Endothelial cell of umbilical vein (primary cell): ENCODE measurements around the gene HIGD1C. TPM values are rescaled to one million over a fixed set of nuclear protein-coding genes. Genes with fewer than 3 reads are reported as not detected.

ENCODE experiments used
- BruUV-seq: library from RNA; stranded (reverse); fragments of 400-500 nt; replicated peaks from 2 replicates; lab custom pipeline; 2021; lab: Mats Ljungman, UMichigan
- CTCF ChIA-PET: fragments of 300-600, 350-600 bp; sonication (Branson Sonifier 250); formaldehyde crosslinking; loops from one replicate; lab custom pipeline; 2021; ENCODE audit warnings: antibody characterized with exemption, inconsistent platforms; lab: Charles Lee
- POLR2A ChIA-PET: fragments of 300-600, 350-600 bp; sonication (Branson Sonifier 250); formaldehyde crosslinking; loops from one replicate; lab custom pipeline; 2021; ENCODE audit warnings: antibody characterized with exemption, inconsistent platforms; lab: Charles Lee
- DNase-seq: peaks from one replicate; pipeline ENCODE4 v3.0.0-alpha.2; 2011; ENCODE audit warnings: low read depth, low spot score
- FAIRE-seq: peaks from 2 replicates; lab custom pipeline; 2011; peaks lifted over from hg19 to GRCh38; lab: Jason Lieb, UNC
- H2AFZ ChIP-seq: 2 replicates; pipeline ENCODE4 v1.6.0; 2012; ENCODE audit warnings: low read depth, low read length, control low read depth, inconsistent platforms
- H3K27ac ChIP-seq: 2 replicates; pipeline ENCODE4 v1.5.1; 2011; ENCODE audit warnings: low read depth, mild to moderate bottlenecking, control low read depth, low read length, moderate library complexity; ENCODE audit not compliant: insufficient read depth
- H3K27me3 ChIP-seq, 2 experiments: 2 replicates each; pipeline versions ENCODE4 v1.6.0 to v1.6.1; 2011; ENCODE audit warnings: low read length in 2 of 2, mixed read lengths in 1 of 2; ENCODE audit not compliant: control insufficient read depth in 2 of 2, insufficient read depth in 2 of 2
- H3K36me3 ChIP-seq, 2 experiments: 2 replicates in 1 of 2; 3 replicates in 1 of 2; pipeline ENCODE4 v1.5.1; 2011; ENCODE audit warnings: low read length in 2 of 2, mild to moderate bottlenecking in 1 of 2, moderate library complexity in 1 of 2; ENCODE audit not compliant: control insufficient read depth in 2 of 2, insufficient read depth in 2 of 2; ENCODE audit errors: extremely low read depth in 1 of 2
- H3K4me1 ChIP-seq: 3 replicates; pipeline ENCODE4 v1.5.1; 2011; ENCODE audit warnings: mild to moderate bottlenecking, low read length; ENCODE audit not compliant: control insufficient read depth, insufficient read depth; ENCODE audit errors: extremely low read depth
- H3K4me2 ChIP-seq: 2 replicates; pipeline ENCODE4 v1.6.1; 2011; ENCODE audit warnings: low read length, control low read depth, mixed read lengths; ENCODE audit not compliant: insufficient read depth
- H3K4me3 ChIP-seq, 3 experiments: fragments of 200-600 bp in 1 of 3; sonication (generic), shearing (Covaris generic) in 1 of 3; replicated peaks in 1 of 3; 2 replicates each; pipeline ENCODE4 v1.5.1; 2011 to 2016; ENCODE audit warnings: control low read depth in 3 of 3, low read length in 3 of 3, mild to moderate bottlenecking in 2 of 3, inconsistent platforms in 1 of 3, low read depth in 1 of 3, moderate library complexity in 1 of 3; ENCODE audit not compliant: insufficient read depth in 1 of 3
- H3K79me2 ChIP-seq: 2 replicates; pipeline ENCODE4 v1.6.0; 2012; ENCODE audit warnings: low read length, inconsistent platforms; ENCODE audit not compliant: control insufficient read depth, insufficient read depth
- H3K9ac ChIP-seq: replicated peaks from 2 replicates; pipeline ENCODE3; 2011; ENCODE audit warnings: low read length, control low read depth; ENCODE audit not compliant: insufficient read depth; ENCODE audit errors: extremely low read depth
- H3K9me1 ChIP-seq: replicated peaks from 3 replicates; pipeline ENCODE4 v1.6.0; 2011; ENCODE audit warnings: mild to moderate bottlenecking, low read length; ENCODE audit not compliant: control insufficient read depth, insufficient read depth; ENCODE audit errors: extremely low read depth
- H3K9me3 ChIP-seq: replicated peaks from 2 replicates; pipeline ENCODE4 v1.5.1; 2012; ENCODE audit warnings: low read length, inconsistent platforms; ENCODE audit not compliant: control insufficient read depth, insufficient read depth
- H4K20me1 ChIP-seq: replicated peaks from 2 replicates; pipeline ENCODE3; 2011; ENCODE audit warnings: mild to moderate bottlenecking, low read length; ENCODE audit not compliant: control insufficient read depth, insufficient read depth; ENCODE audit errors: extremely low read depth
- CTCF ChIP-seq, 2 donors: IDR thresholded peaks; 1 replicate in 1 of 2; 2 replicates in 1 of 2; pipeline ENCODE4 v1.5.1; 2011; ENCODE audit warnings: low read length in 2 of 2, mild to moderate bottlenecking in 2 of 2, moderate library complexity in 2 of 2, control low read depth in 1 of 2, inconsistent platforms in 1 of 2, low read depth in 1 of 2; ENCODE audit not compliant: insufficient read depth in 1 of 2; ENCODE audit errors: extremely low read depth in 1 of 2
- EZH2 ChIP-seq: IDR thresholded peaks from 2 replicates; pipeline ENCODE4 v1.6.1; 2012; ENCODE audit warnings: borderline replicate concordance, low read depth, mild to moderate bottlenecking, moderate library complexity, low read length, inconsistent platforms; ENCODE audit not compliant: severe bottlenecking
- GATA2 ChIP-seq: IDR thresholded peaks from 2 replicates; pipeline ENCODE4 v1.7.0; 2011; ENCODE audit warnings: low read depth, mild to moderate bottlenecking, moderate library complexity, mixed read lengths, low read length; ENCODE audit not compliant: insufficient read length, insufficient read depth
- JUN ChIP-seq: IDR thresholded peaks from 2 replicates; pipeline ENCODE4 v1.6.1; 2011; ENCODE audit warnings: borderline replicate concordance, low read depth; ENCODE audit not compliant: insufficient read length, insufficient read depth
- MYC ChIP-seq: IDR thresholded peaks from one replicate; pipeline ENCODE4 v1.6.1; 2011; ENCODE audit warnings: mild to moderate bottlenecking, low read depth, low read length
- POLR2A ChIP-seq: IDR thresholded peaks from 2 replicates; pipeline ENCODE4 v1.6.1; 2012; ENCODE audit warnings: low read depth, mild to moderate bottlenecking, control low read depth, low read length
- POLR2AphosphoS5 ChIP-seq: IDR thresholded peaks from 2 replicates; pipeline ENCODE4 v1.6.1; 2012; ENCODE audit warnings: low read depth, mild to moderate bottlenecking, control low read depth, low read length, moderate library complexity; ENCODE audit not compliant: insufficient read depth
- dilution Hi-C: fragments of 300-500 bp; cut with MboI; formaldehyde crosslinking; loops from one replicate; pipeline ENCODE4 v1.15.0; 2019; ENCODE audit warnings: low sequenced_read_pairs; ENCODE audit not compliant: extremely low pct_ligation_motif_present
- intact Hi-C: fragments of 100-400 bp; cut with micrococcal nuclease; formaldehyde crosslinking; loops from one replicate; pipeline ENCODE4 v1.10.0; 2022
- polyA plus RNA-seq, 4 experiments: library from polyadenylated mRNA; depleted of rRNA in 3 of 4; stranded (reverse) in 3 of 4; unstranded in 1 of 4; fragments of >200 nt; gene quantifications; 2 replicates each; pipeline versions ENCODE4 v1.2.1 to v1.2.3, GENCODE V29; 2011 to 2012; ENCODE audit warnings: missing spikeins in 1 of 4
- total RNA-seq: library from RNA; stranded (reverse); gene quantifications from 2 replicates; pipeline ENCODE4 v1.2.3, GENCODE V29; 2021

The HIGD1C gene
- total and polyA plus RNA-seq, 2 donors (not counting 3 experiments of a cell fraction or from before 2014, with no cell fraction given), result not detected

DNA sequence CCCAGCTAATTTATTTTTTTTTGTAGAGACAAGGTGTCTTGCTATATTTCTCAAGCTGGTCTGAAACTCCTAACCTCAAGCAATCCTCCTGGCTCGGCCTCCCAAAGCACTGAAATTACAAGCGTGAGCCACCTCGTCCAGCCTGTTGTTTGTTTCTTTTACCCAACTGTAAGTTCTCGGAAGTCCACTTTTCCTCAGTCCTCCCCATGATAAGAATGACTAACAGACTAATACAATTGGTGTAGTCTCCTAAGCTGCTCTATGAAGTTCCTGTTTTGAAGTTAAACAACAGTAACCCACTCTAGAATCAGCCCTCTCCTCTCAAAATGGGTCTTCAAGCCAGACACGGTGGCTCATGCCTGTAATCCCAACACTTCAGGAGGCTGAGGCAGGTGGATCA, 36.5 kb downstream of the HIGD1C start:
- Histone ChIP-seq H3K27me3 (no peaks in the 10 kb centered on the region), H3K79me2 (no peaks in the 10 kb centered on the region), H3K9ac (no peak overlapping the region), H3K4me2 (no peak overlapping the region), H3K4me3 (no peak overlapping the region), H2AFZ (no peak overlapping the region), H3K36me3 (peaks cover 15 to 20% of the 10 kb centered on the region in 2 experiments), H3K4me1 (peaks cover 41% of the 10 kb centered on the region), H4K20me1 (no peaks in the 10 kb centered on the region), H3K9me3 (no peaks in the 10 kb centered on the region), H3K27ac (peak overlapping the region; percentile 36), H3K9me1 (no peaks in the 10 kb centered on the region)
- FAIRE-seq (peak; percentile 75), DNase-seq (peak; percentile 60)
- intact Hi-C loops (loop anchor here (5.0 kb wide), 2 partner anchors 38 to 62 kb away; partner anchors contain the start of gene SLC11A2), dilution Hi-C loops (no loop called here)
- TF ChIP-seq EZH2 (no peak), POLR2AphosphoS5 (no peak), GATA2 (no peak), MYC (no peak), JUN (no peak)
- no TSS peak for BruUV-seq
- ChIA-PET POLR2A (no interaction called here), CTCF (interaction anchor here (1.2 to 7.3 kb wide), 4 partner anchors 21 to 224 kb away, joined by 3 to 299 read pairs (median 54); partner anchors contain the start of gene ATF1)

DNA sequence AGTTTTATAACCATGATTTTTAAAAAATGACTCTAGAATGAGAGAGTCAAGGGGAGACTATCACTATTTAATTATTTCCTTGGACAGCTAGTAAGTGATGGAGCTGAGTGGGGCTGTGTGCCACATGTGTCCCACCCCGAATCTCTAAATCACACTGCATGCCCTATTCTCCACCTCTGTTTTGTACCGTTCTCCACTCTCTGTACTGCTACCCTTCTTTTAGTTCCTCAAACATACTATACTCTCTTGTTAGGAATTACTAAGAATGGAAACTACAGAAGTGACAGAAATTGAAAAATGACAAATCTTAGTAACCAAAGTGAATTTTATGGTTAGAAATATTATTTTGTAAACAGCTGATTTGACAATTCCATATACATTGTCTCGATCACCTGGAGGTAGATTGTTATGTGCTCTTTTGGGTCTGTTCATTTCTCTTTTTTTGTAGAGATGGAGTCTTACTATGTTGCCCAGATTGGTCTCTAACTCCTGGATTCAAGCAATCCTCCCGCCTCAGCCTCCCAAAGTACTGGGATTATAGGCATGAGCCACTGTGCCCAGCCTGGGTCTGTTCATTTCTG, 37.9 kb downstream of the HIGD1C start:
- no peak overlapping the region for H2AFZ ChIP-seq
- TF ChIP-seq CTCF (IDR thresholded peaks at IDR 0.05; ENCODE audit: extremely low read depth in 1 of 2, insufficient read depth in 1 of 2, low read depth in 1 of 2, low read length in 2 of 2) (no peak), POLR2A (no peak), GATA2 (no peak), EZH2 (no peak)
- H3K9ac ChIP-seq, result no peak overlapping the region
- peaks cover 15 to 20% of the 10 kb centered on the region in 2 experiments for H3K36me3 ChIP-seq
- H3K4me1 ChIP-seq, result peaks cover 34% of the 10 kb centered on the region
- ChIA-PET CTCF (interaction anchor here (1.3 to 7.3 kb wide), 3 partner anchors 19 to 225 kb away, joined by 3 to 299 read pairs (median 5); no protein-coding TSS in a partner anchor), POLR2A (no interaction called here)
- H3K4me2 ChIP-seq, result no peak overlapping the region
- no peaks in the 10 kb centered on the region for H3K9me1 ChIP-seq
- no peaks in the 10 kb centered on the region for H3K27me3 ChIP-seq
- no peak overlapping the region for H3K27ac ChIP-seq
- no peaks in the 10 kb centered on the region for H3K9me3 ChIP-seq
- dilution Hi-C loops (no loop called here), intact Hi-C loops (no loop called here)
- no peaks in the 10 kb centered on the region for H4K20me1 ChIP-seq
- no peak for FAIRE-seq
- H3K79me2 ChIP-seq, result no peaks in the 10 kb centered on the region
- H3K4me3 ChIP-seq, result no peak overlapping the region
- no peak for DNase-seq
- no TSS peak for BruUV-seq
